K562 (cell line): ENCODE results near the gene EMID1. TPM values are rescaled to one million over a fixed set of nuclear protein-coding genes. Genes with fewer than 3 reads are reported as not detected.

ENCODE experiments used
- ATAC-seq: fragments of 200-7000 bp; cut with Tn5 transposase; 3 replicates; pipeline ENCODE4 v1.9.1; 2020; ENCODE audit warnings: moderate library complexity
- BruUV-seq: library from RNA; stranded (reverse); fragments of 400-500 nt; replicated peaks from 2 replicates; lab custom pipeline; 2021; lab: Mats Ljungman, UMichigan
- CTCF ChIA-PET: fragments of 300-600 bp; formaldehyde crosslinking; extraction: SDS; loops from one replicate; lab custom pipeline; 2021; ENCODE audit warnings: low intra/inter-chr PET ratio; lab: Yijun Ruan, JAX
- POLR2A ChIA-PET: fragments of 300-600, 350-650 bp; sonication (Branson Sonifier 250); formaldehyde crosslinking; extraction: SDS; loops from one replicate; lab custom pipeline; 2021; ENCODE audit warnings: antibody characterized with exemption, inconsistent platforms; lab: Yijun Ruan, JAX
- DNase-seq, 4 experiments: peaks; one replicate each; pipeline versions ENCODE4 v3.0.0 to v3.0.0-alpha.2; 2011 to 2018; ENCODE audit warnings: low spot score in 3 of 4, mixed read lengths in 3 of 4; ENCODE audit errors: extremely low read depth in 1 of 4
- FAIRE-seq: peaks from 2 replicates; lab custom pipeline; 2011; peaks lifted over from hg19 to GRCh38; lab: Jason Lieb, UNC
- H2AFZ ChIP-seq: 2 replicates; pipeline ENCODE4 v1.6.0; 2011; ENCODE audit warnings: low read depth, low read length, control low read depth, inconsistent platforms
- H3K27ac ChIP-seq: fragments of 200-600 bp; 3 replicates; pipeline ENCODE4 v1.8.0; 2011; ENCODE audit warnings: low read depth, mild to moderate bottlenecking, control low read depth, inconsistent platforms, low read length, moderate library complexity, mixed read lengths; ENCODE audit errors: extremely low read depth
- H3K27me3 ChIP-seq, 2 experiments: fragments of 300-600 bp in 1 of 2; 2 replicates in 1 of 2; 3 replicates in 1 of 2; pipeline versions ENCODE4 v1.6.0 to v1.8.0; 2011; ENCODE audit warnings: inconsistent platforms in 2 of 2, low read length in 2 of 2, mild to moderate bottlenecking in 1 of 2, mixed read lengths in 1 of 2, moderate library complexity in 1 of 2; ENCODE audit not compliant: control insufficient read depth in 2 of 2, insufficient read depth in 2 of 2
- H3K36me3 ChIP-seq: fragments of 300-600 bp; 3 replicates; pipeline ENCODE4 v1.8.0; 2011; ENCODE audit warnings: mild to moderate bottlenecking, low read length, inconsistent platforms; ENCODE audit not compliant: control insufficient read depth, insufficient read depth
- H3K4me1 ChIP-seq, 2 experiments: fragments of 200-600 bp in 1 of 2; replicated peaks in 1 of 2; 2 replicates in 1 of 2; 3 replicates in 1 of 2; pipeline versions ENCODE4 v1.5.1 to v1.8.0; 2011; ENCODE audit warnings: inconsistent platforms in 2 of 2, low read length in 2 of 2, mild to moderate bottlenecking in 1 of 2, mixed read lengths in 1 of 2, moderate library complexity in 1 of 2; ENCODE audit not compliant: control insufficient read depth in 2 of 2, insufficient read depth in 2 of 2
- H3K4me2 ChIP-seq: 2 replicates; pipeline ENCODE4 v1.6.1; 2011; ENCODE audit warnings: low read length, control low read depth, inconsistent platforms, mixed read lengths; ENCODE audit not compliant: insufficient read depth
- H3K4me3 ChIP-seq: fragments of 200-600 bp; sonication (generic), shearing (Covaris generic); 2 replicates; pipeline ENCODE4 v1.5.1; 2016; ENCODE audit warnings: control low read depth, inconsistent platforms
- H3K79me2 ChIP-seq: fragments of 200-600 bp; 3 replicates; pipeline ENCODE4 v1.8.0; 2011; ENCODE audit warnings: low read length, inconsistent platforms; ENCODE audit not compliant: control insufficient read depth, insufficient read depth
- H3K9ac ChIP-seq, 2 experiments: 2 replicates each; pipeline versions ENCODE4 v1.6.0 to v1.6.1; 2011; ENCODE audit warnings: low read depth in 2 of 2, low read length in 2 of 2, control low read depth in 1 of 2, inconsistent platforms in 1 of 2, mild to moderate bottlenecking in 1 of 2, mixed read lengths in 1 of 2; ENCODE audit not compliant: insufficient read depth in 1 of 2
- H3K9me1 ChIP-seq: one replicate; pipeline ENCODE4 v1.6.0; 2011; ENCODE audit warnings: inconsistent platforms, mild to moderate bottlenecking, low read length, moderate library complexity; ENCODE audit not compliant: control insufficient read depth, insufficient read depth
- H3K9me3 ChIP-seq: replicated peaks from 2 replicates; pipeline ENCODE4 v1.5.1; 2011; ENCODE audit warnings: low read depth, low read length, inconsistent platforms; ENCODE audit not compliant: control insufficient read depth, insufficient read depth
- H4K20me1 ChIP-seq: replicated peaks from 2 replicates; pipeline ENCODE4 v1.6.1; 2011; ENCODE audit warnings: low read length, inconsistent platforms, mixed read lengths; ENCODE audit not compliant: control insufficient read depth, insufficient read depth
- GMEB1 ChIP-seq: fragments of 250-450 bp; sonication (Bioruptor Pico); IDR thresholded peaks from 2 replicates; pipeline ENCODE4 v1.4.0; 2020; ENCODE audit warnings: mild to moderate bottlenecking
- POLR2G ChIP-seq: fragments of 200-400 bp; formaldehyde crosslinking; IDR thresholded peaks from 2 replicates; pipeline ENCODE4 v1.6.1; 2017; ENCODE audit warnings: low read depth, mild to moderate bottlenecking, antibody characterized with exemption, low read length, moderate library complexity
- YBX1 ChIP-seq: fragments of 450-650 bp; IDR thresholded peaks from 2 replicates; pipeline ENCODE4 v1.7.1; 2016; ENCODE audit warnings: mild to moderate bottlenecking
- ZNF253 ChIP-seq: fragments of 250-450 bp; sonication (Bioruptor Pico); conservative IDR thresholded peaks from 2 replicates; pipeline ENCODE4 v1.6.1; 2021; ENCODE audit warnings: mild to moderate bottlenecking
- ZNF77 ChIP-seq: fragments of 250-450 bp; sonication (Bioruptor Pico); IDR thresholded peaks from 2 replicates; pipeline ENCODE4 v1.5.0; 2020
- WGBS: fragments of 100-300 bp; shearing (Covaris generic); methylation state at CpG from one replicate; pipeline ENCODE4 v1.1.6; 2016; ENCODE audit warnings: low coverage, mixed read lengths; ENCODE audit not compliant: insufficient coverage; ENCODE audit errors: missing lambda C conversion rate; 5-methylcytosine and 5-hydroxymethylcytosine counted together
- in situ Hi-C: fragments of 300-500 bp; cut with MboI; formaldehyde crosslinking; loops from 4 replicates; pipeline ENCODE4 v1.15.0; 2018; ENCODE audit warnings: inconsistent platforms, mixed read lengths
- intact Hi-C: fragments of 100-400 bp; cut with micrococcal nuclease; formaldehyde crosslinking; loops from 2 replicates; pipeline ENCODE4 v1.14.2; 2022
- polyA plus RNA-seq, 8 experiments: library from polyadenylated mRNA; depleted of rRNA in 4 of 8; stranded (reverse) in 5 of 8; unstranded in 3 of 8; fragments of >200 nt; fragmentation: Nextera tagmentation in 2 of 8; fragmentation: Illumina TruSeq in 1 of 8; extraction: Ambion mirVana in 2 of 8; extraction: Trizol in 1 of 8; gene quantifications; 2 replicates each; pipeline versions ENCODE4 v1.2.1 to v1.2.3, GENCODE V29; 2011 to 2014; ENCODE audit warnings: inconsistent platforms in 1 of 8, missing spikeins in 1 of 8
- total RNA-seq, 7 experiments: library from RNA; depleted of rRNA in 6 of 7; stranded (reverse); fragments of >200 nt in 6 of 7; fragmentation: Illumina TruSeq in 2 of 7; extraction: Trizol in 2 of 7; gene quantifications; 2 replicates each; pipeline versions ENCODE4 v1.2.1 to v1.2.3, GENCODE V29; 2011 to 2021; ENCODE audit warnings: low replicate concordance in 1 of 7
- TF ChIP-seq, protein P1 (sequence below): fragments of 450-650 bp; IDR thresholded peaks from 2 replicates; pipeline ENCODE4 v1.6.1; 2018; ENCODE audit not compliant: partially characterized antibody

Gene EMID1
- total and polyA plus RNA-seq, 9 of the 15 experiments (the other 6 are each of a cell fraction or from before 2014, with no cell fraction given), result 0.15 to 7.2 (median 2.7) TPM

- TF ChIP-seq GMEB1 (CRISPR knock-in tag) (no peak), ZNF77 (CRISPR knock-in tag) (no peak)
Measured at GRCh38 chr22:29256606-29257325, 51.1 kb downstream of the EMID1 start (continued).

DNA sequence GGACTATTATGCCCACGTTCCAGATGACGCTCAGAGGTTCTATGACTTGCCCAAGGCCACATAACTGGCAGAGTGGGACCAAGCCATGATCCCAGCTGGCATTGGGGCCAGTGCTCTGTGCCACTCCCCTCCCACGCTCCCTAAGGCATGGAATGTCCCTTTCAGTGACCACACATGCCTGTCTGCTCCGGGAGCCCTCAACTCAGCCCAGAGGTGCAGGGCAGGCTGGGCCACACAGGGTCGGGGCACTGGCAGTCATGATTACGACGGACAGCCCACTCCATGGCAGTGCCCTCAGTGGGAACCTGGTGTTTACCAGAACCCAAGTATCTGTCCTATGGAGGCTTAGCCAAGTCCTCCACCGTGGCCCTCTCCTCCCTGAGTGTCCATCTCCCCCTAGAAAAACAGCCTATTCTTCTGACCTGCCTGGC is 52.1 kb downstream of the EMID1 start:
- Histone ChIP-seq H3K4me2 (no peak overlapping the region), H3K27me3 (no peaks in the 10 kb centered on the region), H3K36me3 (peaks cover 7% of the 10 kb centered on the region; the same call in 1 of the 3 replicates)
- DNase-seq, result peak in 1 of 4 experiments; percentile 2
- in situ Hi-C loops, result loop anchor here (10.0 kb wide), 1 partner anchor 403 kb away; no protein-coding TSS in a partner anchor
- TF ChIP-seq YBX1 (no peak), POLR2G (peak; percentile 46; the same call in 1 of the 2 replicates), ZNF253 (CRISPR knock-in tag) (no peak)
- TF ChIP-seq, protein P1, sequence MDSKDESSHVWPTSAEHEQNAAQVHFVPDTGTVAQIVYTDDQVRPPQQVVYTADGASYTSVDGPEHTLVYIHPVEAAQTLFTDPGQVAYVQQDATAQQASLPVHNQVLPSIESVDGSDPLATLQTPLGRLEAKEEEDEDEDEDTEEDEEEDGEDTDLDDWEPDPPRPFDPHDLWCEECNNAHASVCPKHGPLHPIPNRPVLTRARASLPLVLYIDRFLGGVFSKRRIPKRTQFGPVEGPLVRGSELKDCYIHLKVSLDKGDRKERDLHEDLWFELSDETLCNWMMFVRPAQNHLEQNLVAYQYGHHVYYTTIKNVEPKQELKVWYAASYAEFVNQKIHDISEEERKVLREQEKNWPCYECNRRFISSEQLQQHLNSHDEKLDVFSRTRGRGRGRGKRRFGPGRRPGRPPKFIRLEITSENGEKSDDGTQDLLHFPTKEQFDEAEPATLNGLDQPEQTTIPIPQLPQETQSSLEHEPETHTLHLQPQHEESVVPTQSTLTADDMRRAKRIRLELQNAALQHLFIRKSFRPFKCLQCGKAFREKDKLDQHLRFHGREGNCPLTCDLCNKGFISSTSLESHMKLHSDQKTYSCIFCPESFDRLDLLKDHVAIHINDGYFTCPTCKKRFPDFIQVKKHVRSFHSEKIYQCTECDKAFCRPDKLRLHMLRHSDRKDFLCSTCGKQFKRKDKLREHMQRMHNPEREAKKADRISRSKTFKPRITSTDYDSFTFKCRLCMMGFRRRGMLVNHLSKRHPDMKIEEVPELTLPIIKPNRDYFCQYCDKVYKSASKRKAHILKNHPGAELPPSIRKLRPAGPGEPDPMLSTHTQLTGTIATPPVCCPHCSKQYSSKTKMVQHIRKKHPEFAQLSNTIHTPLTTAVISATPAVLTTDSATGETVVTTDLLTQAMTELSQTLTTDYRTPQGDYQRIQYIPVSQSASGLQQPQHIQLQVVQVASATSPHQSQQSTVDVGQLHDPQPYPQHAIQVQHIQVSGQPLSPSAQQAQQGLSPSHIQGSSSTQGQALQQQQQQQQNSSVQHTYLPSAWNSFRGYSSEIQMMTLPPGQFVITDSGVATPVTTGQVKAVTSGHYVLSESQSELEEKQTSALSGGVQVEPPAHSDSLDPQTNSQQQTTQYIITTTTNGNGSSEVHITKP, result peak; percentile 58
- TF ChIP-seq, all 486 proteins: peak for 2
- H3K79me2 ChIP-seq, result no peaks in the 10 kb centered on the region
- H3K9ac ChIP-seq, result no peak overlapping the region
- no peaks in the 10 kb centered on the region for H4K20me1 ChIP-seq
- no peak overlapping the region for H3K4me3 ChIP-seq
- intact Hi-C loops, result loop anchor here (2.0 kb wide), 1 partner anchor 15 kb away; no protein-coding TSS in a partner anchor
- 70% methylated on average over 6 of the region's 8 CpGs for WGBS
- H3K9me3 ChIP-seq, result no peaks in the 10 kb centered on the region
- ChIA-PET POLR2A (interaction anchor here (1.6 kb wide), 1 partner anchor 10 kb away, joined by 5 read pairs; the partner anchor contains the start of genes EWSR1 and RHBDD3), CTCF (no interaction called here)
- ATAC-seq, result no peak
- peaks cover 0 to 29% of the 10 kb centered on the region in 2 experiments; a peak in 2 of 5 replicates for H3K4me1 ChIP-seq
- no TSS peak for BruUV-seq
- no peak overlapping the region for H2AFZ ChIP-seq
- H3K9me1 ChIP-seq, result no peaks in the 10 kb centered on the region
- FAIRE-seq, result no peak
- no peak overlapping the region for H3K27ac ChIP-seq
